ENCODE measurements around the gene CWC27. TPM values are rescaled to one million over a fixed set of nuclear protein-coding genes. Genes with fewer than 3 reads are reported as not detected.
A peak's percentile ranks its signal among the peaks of the same experiment; 100 is the strongest.
"Not testable (repeated sequence)": the region's sequence is repeated elsewhere in the genome, so short reads cannot be mapped to it uniquely, and the experiment has no call there.

The CWC27 gene
- total RNA-seq, 1 donor from 2014 or later = 16.3 TPM

DNA sequence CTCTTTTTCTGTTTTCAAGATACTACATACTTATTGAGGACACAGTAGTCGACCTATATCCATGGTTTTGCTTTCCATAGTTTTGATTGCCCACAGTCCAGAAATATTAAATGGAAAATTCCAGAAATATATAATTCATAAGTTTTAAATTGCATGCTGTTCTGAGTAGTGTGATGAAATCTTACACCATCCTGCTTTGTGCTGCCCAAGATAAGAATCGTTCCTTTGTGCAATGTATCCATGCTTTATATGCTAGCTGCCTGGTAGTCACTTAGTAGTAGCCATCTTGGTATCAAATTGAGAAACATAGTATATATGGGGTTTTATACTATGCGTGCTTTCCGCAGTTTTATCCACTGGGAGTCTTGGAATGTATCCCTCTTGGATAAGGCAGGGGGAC is 59.0 kb downstream of the CWC27 start:
- Histone ChIP-seq H3K27me3 (no peaks in the 10 kb centered on the region), H3K36me3 (no peaks in the 10 kb centered on the region), H3K27ac (no peak overlapping the region), H3K9me3 (no peaks in the 10 kb centered on the region), H3K4me3 (no peak overlapping the region), H3K4me1 (no peaks in the 10 kb centered on the region)
- TF ChIP-seq, protein P1, sequence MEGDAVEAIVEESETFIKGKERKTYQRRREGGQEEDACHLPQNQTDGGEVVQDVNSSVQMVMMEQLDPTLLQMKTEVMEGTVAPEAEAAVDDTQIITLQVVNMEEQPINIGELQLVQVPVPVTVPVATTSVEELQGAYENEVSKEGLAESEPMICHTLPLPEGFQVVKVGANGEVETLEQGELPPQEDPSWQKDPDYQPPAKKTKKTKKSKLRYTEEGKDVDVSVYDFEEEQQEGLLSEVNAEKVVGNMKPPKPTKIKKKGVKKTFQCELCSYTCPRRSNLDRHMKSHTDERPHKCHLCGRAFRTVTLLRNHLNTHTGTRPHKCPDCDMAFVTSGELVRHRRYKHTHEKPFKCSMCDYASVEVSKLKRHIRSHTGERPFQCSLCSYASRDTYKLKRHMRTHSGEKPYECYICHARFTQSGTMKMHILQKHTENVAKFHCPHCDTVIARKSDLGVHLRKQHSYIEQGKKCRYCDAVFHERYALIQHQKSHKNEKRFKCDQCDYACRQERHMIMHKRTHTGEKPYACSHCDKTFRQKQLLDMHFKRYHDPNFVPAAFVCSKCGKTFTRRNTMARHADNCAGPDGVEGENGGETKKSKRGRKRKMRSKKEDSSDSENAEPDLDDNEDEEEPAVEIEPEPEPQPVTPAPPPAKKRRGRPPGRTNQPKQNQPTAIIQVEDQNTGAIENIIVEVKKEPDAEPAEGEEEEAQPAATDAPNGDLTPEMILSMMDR (IDR thresholded peaks at IDR 0.05) = no peak
- intact Hi-C loops (cut with DNase I) = no loop called here
- ATAC-seq (no peak), DNase-seq (no peak)

DNA sequence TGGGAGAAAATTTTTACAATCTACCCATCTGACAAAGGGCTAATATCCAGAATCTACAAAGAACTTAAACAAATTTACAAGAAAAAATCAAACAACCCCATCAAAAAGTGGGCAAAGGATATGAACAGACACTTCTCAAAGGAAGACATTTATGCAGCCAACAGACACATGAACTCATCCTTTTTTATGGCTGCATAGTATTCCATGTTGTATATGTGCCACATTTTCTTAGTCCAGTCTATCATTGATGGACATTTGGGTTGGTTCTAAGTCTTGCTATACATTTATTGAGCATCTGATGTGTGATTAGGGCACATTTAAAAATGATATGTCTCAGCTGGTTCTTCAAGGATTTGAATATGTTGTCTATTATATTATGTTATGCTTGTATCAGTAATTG is 61.9 kb downstream of the CWC27 start:
- H3K36me3 ChIP-seq; H3K4me3 ChIP-seq; H3K9me3 ChIP-seq; DNase-seq; ATAC-seq; H3K27me3 ChIP-seq; intact Hi-C loops (cut with DNase I); H3K27ac ChIP-seq; H3K4me1 ChIP-seq: not testable (repeated sequence)

DNA sequence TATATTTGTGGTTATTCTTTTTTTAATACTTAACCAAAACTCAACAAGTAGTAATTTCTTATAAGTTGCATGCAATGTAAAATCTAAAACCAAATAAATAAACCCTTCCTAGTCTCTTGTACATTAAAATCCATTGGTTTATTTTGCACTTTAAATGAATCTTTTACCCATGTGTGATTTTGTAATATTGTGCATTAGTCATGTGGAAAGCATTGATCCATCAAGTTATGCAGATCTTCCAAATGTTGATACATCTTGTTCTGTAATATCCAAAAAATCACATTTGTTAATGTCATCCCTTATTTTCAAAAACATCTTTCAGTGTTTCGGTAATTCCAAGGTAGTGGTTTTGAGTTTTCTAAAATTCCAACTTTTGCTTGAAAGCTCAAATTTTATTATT is 63.3 kb downstream of the CWC27 start:
- intact Hi-C loops (cut with DNase I) = no loop called here
- Histone ChIP-seq H3K4me1 (peaks cover 4% of the 10 kb centered on the region), H3K4me3 (no peak overlapping the region), H3K36me3 (no peaks in the 10 kb centered on the region), H3K27me3 (no peaks in the 10 kb centered on the region), H3K27ac (no peak overlapping the region), H3K9me3 (no peaks in the 10 kb centered on the region)
- TF ChIP-seq, protein P1 (IDR thresholded peaks at IDR 0.05) = no peak
- no peak for ATAC-seq
- DNase-seq = no peak

DNA sequence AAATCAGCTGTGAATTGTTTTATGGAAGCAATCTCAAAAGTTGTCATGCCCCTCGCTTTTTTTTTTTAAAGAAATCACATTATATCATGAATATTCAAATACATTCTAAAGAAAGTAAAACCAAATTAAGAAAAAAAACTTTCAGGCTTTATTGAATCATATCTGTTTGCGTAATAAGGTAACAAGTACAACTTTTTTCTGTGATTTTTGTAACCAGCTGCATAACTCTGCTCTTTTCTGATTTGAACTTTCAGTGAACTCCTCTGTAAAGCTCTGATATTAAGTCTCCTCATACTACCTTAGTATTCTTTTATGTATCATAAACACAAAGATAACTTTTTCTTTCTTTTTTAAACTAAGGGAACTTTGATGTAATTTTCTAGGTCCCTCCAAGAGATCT is 65.3 kb downstream of the CWC27 start:
- ATAC-seq = no peak
- Histone ChIP-seq H3K4me1 (peaks cover 4% of the 10 kb centered on the region), H3K27ac (no peak overlapping the region), H3K27me3 (no peaks in the 10 kb centered on the region), H3K4me3 (no peak overlapping the region), H3K9me3 (no peaks in the 10 kb centered on the region), H3K36me3 (no peaks in the 10 kb centered on the region)
- TF ChIP-seq, protein P1 (IDR thresholded peaks at IDR 0.05) = no peak
- DNase-seq = no peak
- intact Hi-C loops (cut with DNase I) = no loop called here

DNA sequence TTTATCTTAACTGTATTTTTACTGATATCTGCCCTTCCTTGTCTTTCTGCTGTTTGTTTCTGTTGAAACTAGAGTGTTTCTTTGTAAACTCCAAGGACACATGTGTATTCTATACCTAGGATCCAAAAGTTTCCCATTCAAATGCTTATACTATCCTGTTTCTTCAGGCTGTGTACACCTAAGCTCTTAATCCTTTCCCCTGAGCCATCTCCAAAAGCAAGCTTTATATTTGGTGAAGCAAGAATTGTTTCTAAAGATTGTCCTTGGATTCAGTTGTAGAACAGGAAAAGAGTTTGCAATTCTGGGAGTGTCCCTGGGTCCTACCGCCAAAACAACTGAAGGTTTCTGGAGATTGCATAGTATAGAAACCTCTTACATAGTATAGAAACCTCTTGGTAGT is 65.9 kb downstream of the CWC27 start:
- ATAC-seq (no peak), DNase-seq (no peak)
- intact Hi-C loops (cut with DNase I) = no loop called here
- Histone ChIP-seq H3K4me3 (no peak overlapping the region), H3K4me1 (peaks cover 4% of the 10 kb centered on the region), H3K27ac (peak overlapping the region; percentile 3), H3K36me3 (no peaks in the 10 kb centered on the region), H3K27me3 (no peaks in the 10 kb centered on the region), H3K9me3 (no peaks in the 10 kb centered on the region)
- TF ChIP-seq, protein P1 (IDR thresholded peaks at IDR 0.05) = no peak

DNA sequence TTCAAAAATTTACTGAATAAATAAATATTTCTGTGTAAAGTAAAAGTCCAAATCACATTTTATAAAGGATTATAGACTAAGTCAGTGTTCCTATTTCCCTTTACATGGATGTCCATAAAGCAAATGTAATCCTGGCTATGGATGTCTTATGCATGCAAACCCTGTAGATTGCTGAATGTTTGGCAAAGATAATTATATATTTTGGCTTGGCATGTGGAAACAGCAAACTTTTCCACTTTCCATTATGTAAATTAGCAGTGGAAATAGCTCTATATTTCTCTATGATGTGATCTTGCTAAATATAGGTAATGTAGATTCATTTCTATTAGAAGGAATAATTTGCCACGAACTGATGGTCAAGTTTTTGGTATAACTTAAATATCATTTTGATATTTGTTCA is 66.5 kb downstream of the CWC27 start:
- Histone ChIP-seq H3K4me3 (no peak overlapping the region), H3K27ac (no peak overlapping the region), H3K27me3 (no peaks in the 10 kb centered on the region), H3K4me1 (peaks cover 4% of the 10 kb centered on the region), H3K36me3 (no peaks in the 10 kb centered on the region), H3K9me3 (no peaks in the 10 kb centered on the region)
- DNase-seq (no peak), ATAC-seq (no peak)
- intact Hi-C loops (cut with DNase I) = no loop called here
- TF ChIP-seq, protein P1 (IDR thresholded peaks at IDR 0.05) = no peak
